NCI-H146 treated with DMSO at 0.1 percent for 48 hours (cell line): ENCODE measurements around the gene PKDCC.
A peak's percentile ranks its signal among the peaks of the same experiment; 100 is the strongest.
"Not testable (repeated sequence)": the region's sequence is repeated elsewhere in the genome, so short reads cannot be mapped to it uniquely, and the experiment has no call there.

Source experiments
- DNase-seq: peaks from one replicate; lab custom pipeline; 2025; ENCODE audit not compliant: unreplicated experiment; lab: John Stamatoyannopoulos, UW

The PKDCC gene

DNA sequence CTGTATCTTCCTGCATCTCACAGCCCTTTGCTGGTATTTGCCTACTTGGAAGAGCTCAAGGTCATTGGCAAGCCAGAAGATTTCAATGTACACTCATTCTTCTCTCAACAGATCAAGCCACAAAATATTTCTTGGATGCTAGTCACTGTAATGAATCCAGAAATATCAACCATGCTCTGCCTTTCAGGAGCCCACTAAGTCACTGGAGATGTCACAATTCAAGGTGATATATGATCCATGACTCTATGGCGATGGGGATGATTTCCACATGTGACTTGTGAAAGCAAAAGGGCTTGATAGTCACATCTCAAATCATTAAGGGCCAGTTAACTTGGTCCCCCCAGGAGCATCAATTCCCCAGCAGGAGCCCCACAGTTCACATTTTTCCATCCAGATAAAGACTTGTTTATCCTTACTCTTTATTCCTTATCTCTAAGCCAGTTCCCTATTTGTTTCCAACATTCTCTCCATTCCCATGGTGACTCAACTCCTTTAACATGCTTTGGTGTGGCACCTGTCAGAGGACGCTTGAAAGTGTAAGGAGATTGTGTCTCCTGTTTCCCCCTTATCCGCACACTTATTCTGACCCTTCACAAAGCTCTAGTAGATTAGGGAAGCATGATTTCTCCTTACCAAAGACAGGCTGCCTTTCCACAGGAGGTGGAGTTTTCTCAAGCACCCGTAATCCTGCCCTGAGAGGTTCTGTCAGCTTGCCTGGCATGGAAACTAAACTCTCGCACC, 15.8 kb downstream of the PKDCC start:
- no peak for DNase-seq

DNA sequence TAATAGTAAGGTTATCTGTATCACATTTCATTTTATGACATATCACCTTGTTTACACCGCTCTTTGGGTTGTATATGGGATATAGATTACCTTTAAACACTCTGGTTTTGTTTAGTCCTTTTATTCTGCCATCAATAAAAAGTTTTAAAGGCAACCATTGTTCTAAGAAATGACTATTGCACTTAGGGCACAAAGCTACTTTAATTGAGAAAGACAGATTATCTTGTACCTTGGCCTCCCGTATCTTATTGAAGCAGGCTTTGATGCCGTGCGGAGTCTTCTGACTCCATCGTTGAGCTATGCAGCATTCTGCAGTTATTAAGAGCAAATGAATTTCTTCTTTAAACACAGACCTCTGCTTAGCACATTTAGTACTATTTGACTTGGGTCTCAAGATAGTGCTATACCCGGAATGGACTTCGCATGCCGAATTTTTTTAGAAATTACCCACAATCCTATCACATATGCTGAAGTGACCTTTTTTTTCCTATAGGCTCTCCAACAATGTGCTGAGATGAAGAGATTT, 16.7 kb downstream of the PKDCC start:
- DNase-seq = no peak

DNA sequence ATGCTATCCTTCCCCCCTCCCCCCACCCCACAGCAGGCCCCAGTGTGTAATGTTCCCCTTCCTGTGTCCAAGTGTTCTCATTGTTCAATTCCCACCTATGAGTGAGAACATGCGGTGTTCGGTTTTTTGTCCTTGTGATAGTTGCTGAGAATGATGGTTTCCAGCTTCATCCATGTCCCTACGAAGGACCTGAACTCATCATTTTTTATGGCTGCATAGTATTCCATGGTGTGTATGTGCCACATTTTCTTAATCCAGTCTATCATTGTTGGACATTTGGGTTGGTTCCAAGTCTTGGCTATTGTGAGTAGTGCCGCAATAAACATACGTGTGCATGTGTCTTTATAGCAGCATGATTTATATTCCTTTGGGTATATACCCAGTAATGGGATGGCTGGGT, 17.9 kb downstream of the PKDCC start:
- not testable (repeated sequence) for DNase-seq

DNA sequence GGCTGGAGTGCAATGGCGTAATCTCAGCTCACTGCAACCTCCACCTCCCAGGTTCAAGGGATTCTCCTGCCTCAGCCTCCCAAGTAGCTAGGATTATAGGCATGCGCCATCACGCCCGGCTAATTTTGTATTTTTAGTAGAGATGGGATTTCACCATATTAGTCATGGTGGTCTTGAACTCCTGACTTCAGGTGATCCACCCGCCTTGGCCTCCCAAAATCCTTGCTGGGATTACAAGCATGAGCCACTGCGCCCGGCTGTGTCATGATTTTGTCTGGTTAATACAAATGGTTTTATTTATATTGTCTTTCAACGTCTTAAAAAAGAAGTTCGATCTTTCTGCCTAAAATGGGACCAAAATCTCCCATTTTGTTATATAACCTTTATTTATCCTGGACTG, 19.2 kb downstream of the PKDCC start:
- DNase-seq = not testable (repeated sequence)

DNA sequence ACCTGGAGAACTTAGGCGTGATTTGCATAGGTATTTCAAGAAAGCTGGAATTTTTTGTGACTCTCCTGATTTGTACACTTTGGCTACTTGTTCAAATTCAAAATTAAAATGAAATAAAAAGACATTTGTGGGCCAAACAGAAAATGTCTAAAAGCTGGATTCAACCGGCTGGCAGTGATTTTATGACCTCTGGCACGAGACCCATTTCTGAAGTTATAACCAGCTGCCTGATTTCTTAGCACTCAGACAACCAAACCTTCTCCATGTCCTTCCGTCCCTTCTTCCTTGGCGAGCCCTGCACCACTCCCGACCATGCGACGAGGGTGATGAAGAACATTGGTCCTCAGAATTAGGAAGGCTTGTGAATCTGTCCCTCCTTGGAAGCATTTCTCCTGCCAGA, 19.7 kb downstream of the PKDCC start:
- DNase-seq = no peak

DNA sequence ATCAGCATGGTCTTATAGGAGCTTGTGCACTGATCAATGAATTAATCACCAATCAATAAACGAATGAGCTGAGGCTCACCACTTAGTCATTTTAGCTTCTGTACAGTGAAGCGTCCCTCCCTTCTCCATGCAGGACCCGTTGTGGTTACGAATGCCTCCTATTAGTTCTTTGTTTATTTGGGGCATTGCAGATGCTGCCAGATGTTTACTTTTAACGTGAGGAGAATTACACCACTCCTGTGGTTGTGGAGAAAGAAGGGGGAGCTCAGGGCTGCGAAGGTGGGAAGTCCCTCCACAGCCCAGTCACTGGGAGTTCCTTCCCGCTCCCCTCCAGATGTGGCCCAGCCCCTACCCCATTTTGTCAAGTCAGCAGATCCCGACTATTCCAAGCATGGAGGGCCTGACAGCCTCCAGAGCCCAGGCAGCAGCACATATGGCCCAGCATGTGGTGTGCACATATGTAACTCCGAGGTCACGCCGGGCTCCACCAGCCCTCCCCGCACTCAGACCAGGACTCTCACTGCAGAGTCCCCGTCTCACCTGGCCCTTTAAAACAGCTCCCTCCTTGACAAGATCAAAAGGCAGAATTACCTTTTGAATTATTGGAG, 20.9 kb downstream of the PKDCC start:
- no peak for DNase-seq

DNA sequence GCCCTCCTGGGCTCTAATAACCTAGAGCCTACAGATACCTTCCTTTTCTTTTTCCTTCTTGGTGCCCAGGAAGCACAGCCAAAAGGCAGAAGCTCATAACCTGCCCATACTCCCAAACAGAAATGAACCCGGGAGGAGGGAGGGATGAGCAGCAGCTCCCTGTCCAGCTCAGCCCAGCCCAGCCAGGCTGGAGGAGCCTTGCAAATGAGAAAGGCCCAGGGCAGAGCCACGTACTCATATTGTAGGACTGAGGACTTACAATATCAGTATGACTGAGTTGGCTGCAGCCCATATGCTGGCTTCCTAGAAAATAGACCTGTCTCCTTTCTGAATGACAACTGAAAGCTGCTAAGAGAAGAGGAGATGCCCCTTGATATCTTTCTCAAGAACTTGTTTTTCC, 21.7 kb downstream of the PKDCC start:
- no peak for DNase-seq

DNA sequence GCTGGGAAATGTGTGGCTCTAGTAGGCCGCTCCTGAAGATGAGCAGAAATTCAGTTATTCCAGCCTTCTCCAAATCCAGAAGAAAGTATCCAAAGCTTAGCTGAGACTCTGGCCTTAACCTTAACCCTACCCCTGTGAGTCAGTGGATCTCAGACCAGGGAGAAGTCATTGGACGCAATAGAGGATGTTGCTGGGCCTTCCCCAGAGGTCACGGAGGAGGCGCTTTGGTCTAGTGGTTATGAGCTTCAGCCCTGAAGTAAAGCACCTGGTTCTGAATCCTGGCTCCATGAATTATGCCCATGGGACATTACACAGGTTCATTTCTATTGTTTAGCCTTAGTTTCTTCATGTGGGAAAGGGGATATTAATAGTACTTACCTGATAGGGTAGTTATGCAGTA, 24.0 kb downstream of the PKDCC start:
- no peak for DNase-seq

DNA sequence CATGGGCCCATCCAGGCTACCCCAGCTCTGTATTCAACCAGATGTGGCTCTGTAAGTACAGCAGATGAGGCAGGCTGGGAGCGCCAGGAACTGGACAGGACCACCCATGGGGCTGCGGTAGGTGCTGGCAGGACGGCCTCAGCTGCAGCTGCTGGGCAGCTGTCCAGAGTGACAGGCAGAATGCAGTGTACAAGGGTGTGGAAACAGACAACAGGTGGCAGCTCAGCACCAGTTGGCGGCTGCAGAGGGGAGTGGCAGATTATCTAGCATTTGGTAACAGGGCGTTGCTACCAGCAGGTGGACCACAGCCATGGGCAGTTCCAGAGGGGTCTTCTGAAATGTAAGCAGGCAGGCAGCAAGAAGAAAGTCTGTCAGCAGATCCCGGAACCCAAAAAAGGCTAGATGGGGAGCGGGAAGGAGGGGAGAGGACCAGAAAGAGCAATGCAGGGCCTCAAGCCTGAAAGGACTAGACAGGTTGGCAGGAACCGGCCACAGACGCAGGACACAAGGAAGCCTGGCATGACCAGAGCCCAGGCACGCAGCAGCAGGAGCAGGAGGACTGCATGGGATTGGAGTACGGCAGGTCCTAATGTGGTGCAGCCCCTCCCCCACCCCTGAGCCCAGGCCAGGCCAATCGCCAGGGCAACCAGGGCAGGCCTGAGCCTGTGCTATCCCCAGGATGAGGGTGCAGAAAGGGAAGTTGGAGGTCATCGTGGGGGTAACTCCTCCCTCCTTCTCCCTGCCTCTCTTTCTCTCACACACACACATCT, 24.7 kb downstream of the PKDCC start:
- DNase-seq = peak; percentile 80

DNA sequence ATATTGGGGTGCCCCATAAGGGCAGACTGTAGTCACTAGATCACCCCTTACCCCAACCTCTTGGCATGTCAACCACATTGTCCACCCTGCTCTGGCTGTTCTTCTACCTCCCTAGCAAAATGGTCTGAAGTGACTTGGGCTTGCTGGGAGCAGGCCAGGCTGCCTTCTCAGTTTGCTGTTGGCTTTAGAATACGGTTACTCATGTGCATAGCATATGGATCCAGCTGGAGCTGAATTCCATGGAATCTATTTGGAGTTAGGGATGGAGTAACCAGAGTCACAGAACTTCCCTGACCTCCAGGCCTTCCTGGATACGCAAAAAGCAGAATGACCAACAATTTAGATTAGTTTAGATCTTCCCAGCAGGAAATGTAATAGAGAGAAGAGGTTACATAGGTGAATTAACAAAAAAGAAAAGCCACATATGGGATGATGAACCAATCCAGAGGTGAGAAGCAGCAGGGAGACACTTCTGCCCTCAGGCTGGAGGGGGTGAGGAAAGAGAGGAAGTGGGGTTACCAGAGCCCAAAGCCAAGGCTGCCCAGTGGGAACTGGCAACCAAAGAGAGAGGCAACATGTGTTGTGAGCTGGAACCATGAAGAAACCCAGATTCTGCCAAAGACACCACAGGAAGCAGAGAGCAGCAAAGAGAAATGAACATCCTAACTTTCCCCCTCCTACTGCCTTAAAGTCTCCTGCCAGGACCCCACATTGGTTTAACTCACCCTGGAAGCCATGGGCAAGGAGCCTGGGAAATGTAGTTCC, 26.1 kb downstream of the PKDCC start:
- no peak for DNase-seq

DNA sequence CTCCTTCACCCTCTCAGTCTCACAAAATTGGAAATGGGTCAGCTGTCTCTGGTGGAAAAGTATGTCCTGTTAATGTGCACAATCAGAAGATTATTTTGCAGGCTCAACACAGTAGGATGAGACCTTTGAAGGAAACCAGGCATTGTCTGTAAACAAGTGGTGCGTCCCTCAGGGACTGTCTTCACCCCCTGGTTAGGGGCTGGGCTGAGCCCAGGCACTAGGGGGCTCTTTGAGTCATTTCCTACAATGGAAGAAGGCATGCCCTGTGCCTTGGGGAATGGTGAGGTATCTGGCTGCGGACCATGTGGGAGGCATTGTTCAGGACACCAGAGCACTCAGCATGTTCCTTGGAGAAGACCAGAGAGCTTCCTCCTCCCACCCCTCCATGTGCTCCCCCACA, 26.8 kb downstream of the PKDCC start:
- no peak for DNase-seq

DNA sequence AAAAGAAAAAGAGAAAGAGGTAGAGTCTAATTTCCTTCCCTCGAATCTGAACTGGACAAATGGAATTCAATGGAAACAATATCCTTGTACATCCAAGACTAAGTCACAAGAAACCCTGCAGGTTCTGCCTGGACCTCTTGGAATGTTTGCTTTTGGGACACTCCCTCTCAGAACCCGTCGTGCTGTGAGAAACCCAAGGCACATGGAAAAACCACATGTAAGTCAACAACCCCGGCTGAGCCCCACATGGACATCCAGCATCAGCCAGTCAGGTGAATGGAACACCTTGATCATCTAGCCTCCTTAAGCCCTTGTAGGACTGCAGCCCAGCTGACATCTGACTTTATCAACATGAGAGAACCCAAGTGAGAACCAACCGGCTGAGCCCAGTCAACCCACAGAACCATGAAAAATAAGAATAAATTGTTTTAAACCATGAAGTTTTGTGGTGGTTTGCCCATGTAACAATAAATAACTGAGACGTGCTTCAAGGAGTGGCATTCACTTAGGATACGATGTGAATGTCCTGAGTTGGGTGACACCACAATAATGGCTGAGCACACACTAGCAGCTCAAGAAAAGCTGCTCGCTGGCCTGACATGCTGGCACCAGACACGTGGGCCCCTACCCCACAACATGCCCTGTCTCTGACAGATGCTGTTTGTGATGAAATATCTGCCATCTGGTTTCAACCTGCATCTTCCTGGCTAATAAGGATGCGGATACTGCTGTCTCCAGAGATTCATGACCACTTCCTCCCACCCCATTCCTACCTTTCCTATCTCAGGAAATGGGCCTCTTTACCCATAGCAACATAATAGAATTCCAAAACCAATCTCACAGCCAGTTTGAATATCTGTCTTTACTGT, 28.8 kb downstream of the PKDCC start:
- no peak for DNase-seq

DNA sequence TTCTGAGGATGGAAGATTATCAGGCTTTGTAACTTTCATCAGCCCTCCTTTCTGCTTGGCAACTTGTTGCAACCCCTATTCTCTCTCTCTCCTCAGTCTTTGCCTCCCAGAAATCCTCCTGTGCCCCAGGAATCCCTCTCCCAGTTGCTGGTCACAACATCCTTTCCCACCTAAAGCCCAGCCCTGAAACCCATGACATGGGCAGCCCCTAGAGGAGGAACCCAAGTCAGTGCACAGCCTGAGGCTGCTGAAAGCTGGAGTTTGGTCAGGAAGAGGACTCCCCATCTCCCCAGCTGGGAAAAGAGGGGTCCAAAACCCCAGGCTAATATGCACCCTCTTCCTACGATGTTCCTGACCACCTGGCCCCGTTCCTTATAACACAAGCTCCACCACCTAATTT, 29.5 kb downstream of the PKDCC start:
- DNase-seq = no peak

DNA sequence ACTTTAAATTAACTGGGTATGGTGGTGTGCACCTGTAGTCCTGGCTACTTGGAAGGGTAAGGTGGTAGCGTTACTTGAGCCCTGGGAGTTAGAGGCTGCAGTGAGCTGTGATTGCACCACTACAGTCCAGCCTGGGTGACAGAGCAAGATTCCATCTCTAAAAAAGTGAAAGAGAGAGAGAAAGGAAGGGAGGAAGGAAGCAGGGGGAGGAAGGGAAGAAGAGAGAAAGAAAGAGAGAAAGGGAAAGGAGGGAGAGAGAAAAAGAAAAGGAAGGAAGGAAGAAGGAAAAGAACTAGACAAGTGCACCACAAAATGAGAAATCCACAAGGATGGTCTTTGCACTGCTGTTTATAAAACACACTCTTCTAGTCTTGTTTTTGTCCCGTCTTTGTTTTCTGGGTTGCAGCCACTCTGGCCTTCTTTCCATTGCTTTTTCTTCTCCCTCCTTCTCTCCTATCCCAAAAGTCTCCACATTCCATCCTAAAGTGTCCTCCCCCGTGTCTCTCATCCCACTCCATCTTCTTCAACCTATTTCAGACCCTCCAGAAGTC, 32.0 kb downstream of the PKDCC start:
- DNase-seq = no peak

DNA sequence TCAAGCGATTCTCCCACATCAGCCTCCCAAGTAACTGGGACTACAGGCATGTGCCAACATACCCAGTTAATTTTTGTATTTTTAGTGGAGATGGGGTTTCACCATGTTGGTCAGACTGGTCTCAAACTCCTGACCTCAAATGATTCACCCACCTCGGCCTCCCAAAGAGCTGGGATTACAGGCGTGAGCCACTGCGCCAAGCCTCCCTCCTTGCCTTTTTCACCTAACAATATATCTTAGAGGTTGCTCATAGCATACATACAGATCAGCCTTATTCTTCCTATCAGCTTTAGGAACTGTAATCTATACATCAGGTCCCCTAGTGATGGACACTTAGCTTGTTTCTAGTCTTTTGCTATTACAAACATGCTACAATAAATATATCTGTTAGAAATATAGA, 33.3 kb downstream of the PKDCC start:
- not testable (repeated sequence) for DNase-seq

DNA sequence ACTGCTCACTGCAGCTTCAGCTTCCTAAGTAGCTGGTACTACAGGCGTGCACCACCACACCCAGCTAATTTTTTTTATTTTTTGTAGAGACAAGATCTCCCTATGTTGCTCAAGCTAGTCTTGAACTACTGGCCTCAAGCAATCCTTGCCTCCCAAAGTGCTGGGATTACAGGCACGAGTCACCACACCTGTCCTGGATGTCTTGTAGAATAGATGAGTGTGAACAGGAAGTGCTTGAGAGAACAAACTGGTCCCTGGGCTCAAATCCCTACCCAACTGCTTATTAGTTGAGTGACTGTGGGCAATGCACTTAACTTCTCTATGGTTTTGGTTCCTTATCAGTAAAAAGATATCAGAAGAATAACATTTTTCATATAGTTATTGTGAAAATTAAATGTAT, 34.2 kb downstream of the PKDCC start:
- no peak for DNase-seq

DNA sequence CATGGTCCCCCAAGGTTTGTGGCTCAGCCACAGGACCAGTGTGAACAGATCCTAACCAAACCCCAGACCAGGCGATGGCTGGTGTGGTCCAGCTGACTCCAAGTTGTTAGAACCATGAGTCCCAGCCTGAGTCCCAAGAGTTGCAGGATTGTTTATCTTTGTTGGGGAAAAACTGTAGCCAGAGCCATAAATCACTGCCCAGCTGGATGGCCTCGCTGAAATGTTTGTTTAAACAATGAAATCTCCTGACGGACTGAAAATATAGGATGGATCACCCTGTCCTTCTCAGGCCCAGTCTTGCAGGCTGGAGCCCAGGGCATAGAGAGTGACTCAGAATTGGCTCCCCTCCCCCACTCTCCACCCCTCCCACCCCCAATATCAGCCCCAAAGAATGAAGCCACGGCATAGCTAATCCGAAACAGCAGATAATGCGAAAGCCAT, 36.4 kb downstream of the PKDCC start:
- no peak for DNase-seq

DNA sequence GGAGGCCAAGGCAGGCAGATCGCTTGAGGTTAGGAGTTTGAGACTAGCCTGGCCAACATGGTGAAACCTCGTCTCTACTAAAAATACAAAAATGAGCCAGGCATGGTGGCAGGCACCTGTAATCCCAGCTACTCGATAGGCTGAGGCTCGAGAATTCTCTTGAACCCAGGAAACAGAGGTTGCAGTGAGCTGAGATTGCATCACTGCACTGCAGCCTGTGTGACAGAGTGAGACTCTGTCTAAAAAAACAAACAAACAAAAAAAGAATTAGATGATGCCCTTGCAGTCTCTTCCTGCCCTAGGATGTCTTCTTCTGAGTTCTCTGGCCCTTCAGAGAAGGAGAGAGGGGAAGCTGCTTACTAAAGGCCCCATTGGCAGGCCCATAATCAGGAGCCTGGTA, 37.2 kb downstream of the PKDCC start:
- not testable (repeated sequence) for DNase-seq

DNA sequence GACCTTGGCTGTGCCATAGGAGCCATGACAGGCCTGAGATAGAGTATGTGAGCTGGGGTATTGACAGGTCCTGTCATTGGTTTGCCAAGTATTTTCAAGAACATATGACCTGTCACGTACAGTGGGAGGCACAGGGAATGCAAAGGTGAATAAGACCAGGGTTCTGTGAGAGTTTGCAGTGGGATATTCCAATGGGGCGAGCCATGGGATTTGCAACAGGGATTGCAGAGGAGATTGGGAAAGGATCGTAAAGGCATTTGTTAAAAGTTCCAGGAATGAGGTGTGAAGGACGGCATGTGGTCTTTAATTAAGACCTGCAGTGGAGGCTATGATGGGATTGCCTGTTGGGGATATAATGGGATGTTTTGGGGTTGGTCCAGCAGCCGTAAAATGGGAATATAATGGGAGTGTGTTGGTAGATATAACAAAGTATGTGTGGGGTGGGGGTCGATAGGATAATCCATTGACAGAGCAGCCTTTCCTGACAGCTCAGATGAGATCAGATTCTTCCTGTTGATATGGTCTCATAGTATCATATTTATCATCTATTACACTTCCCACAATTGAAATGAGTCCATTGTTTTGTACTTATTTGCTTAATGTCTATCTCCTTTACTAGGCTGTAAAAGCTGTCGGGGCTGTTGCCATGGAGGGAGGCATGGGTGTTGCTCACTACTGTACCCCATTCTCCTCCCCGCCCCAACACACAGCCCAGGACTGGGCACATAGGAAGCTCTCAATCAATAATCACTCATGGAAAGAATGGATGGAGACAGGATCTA, 38.1 kb downstream of the PKDCC start:
- DNase-seq = no peak
